Skeletal muscle tissue (tissue), 4 donors: ENCODE measurements around the gene ANK3. TPM values are rescaled to one million over a fixed set of nuclear protein-coding genes. Genes with fewer than 3 reads are reported as not detected.

ENCODE experiments used
- H3K27ac ChIP-seq: one replicate; pipeline ENCODE4 v1.7.0; 2013; ENCODE audit warnings: mild to moderate bottlenecking, low read depth, low read length, inconsistent platforms
- H3K27me3 ChIP-seq, 3 donors: one replicate each; pipeline ENCODE4 v1.7.0; 2013; ENCODE audit warnings: low read length in 3 of 3; ENCODE audit not compliant: control insufficient read depth in 3 of 3, insufficient read depth in 3 of 3
- H3K36me3 ChIP-seq, 3 donors: one replicate each; pipeline ENCODE4 v1.7.0; 2013; ENCODE audit warnings: low read length in 3 of 3; ENCODE audit not compliant: control insufficient read depth in 3 of 3, insufficient read depth in 3 of 3
- H3K4me1 ChIP-seq, 3 donors: one replicate each; pipeline ENCODE4 v1.7.0; 2013; ENCODE audit warnings: low read length in 3 of 3, mild to moderate bottlenecking in 3 of 3; ENCODE audit not compliant: control insufficient read depth in 3 of 3, insufficient read depth in 3 of 3
- H3K4me3 ChIP-seq, 3 donors: one replicate each; pipeline ENCODE4 v1.7.0; 2013; ENCODE audit warnings: low read length in 3 of 3
- H3K9ac ChIP-seq, 3 donors: one replicate each; pipeline ENCODE4 v1.7.0; 2013; ENCODE audit warnings: low read length in 3 of 3, mild to moderate bottlenecking in 3 of 3, moderate library complexity in 2 of 3, low read depth in 1 of 3
- H3K9me3 ChIP-seq, 3 donors: one replicate each; pipeline ENCODE4 v1.7.0; 2013; ENCODE audit warnings: low read length in 3 of 3; ENCODE audit not compliant: control insufficient read depth in 3 of 3
- total RNA-seq: library from RNA; depleted of rRNA; stranded (reverse); fragments of >200 nt; gene quantifications from one replicate; pipeline ENCODE4 v1.2.3, GENCODE V29; 2014
- donor health status: Osteomylitis.

The ANK3 gene
- total RNA-seq, 1 donor from 2014 or later, result 110 TPM

DNA sequence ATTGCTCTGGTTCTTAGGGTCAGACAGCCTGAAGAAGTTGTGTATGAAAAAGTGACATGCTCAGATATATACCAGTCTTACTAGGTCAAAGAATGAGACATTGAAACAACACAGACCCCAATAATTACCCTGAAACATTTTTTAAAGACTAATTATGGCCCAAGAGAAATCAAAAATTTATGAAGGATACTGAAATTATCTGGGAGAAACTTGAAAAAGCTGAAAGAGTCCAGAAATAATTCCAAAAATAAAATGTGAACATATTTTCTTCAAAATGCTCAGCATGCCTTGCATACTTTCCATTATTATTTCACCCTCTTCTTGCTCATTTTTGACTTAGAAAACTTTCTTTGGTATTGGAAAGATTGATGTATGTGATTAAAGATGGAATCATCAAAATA, 284.4 kb downstream of the ANK3 start:
- H3K27ac ChIP-seq, result no peak overlapping the region
- H3K27me3 ChIP-seq, result no peaks in the 10 kb centered on the region
- H3K36me3 ChIP-seq, result peaks cover 3 to 24% (median 6%) of the 10 kb centered on the region in 3 donors
- no peak overlapping the region for H3K9ac ChIP-seq
- H3K4me3 ChIP-seq, result no peak overlapping the region
- H3K9me3 ChIP-seq, result no peaks in the 10 kb centered on the region
- no peaks in the 10 kb centered on the region for H3K4me1 ChIP-seq

DNA sequence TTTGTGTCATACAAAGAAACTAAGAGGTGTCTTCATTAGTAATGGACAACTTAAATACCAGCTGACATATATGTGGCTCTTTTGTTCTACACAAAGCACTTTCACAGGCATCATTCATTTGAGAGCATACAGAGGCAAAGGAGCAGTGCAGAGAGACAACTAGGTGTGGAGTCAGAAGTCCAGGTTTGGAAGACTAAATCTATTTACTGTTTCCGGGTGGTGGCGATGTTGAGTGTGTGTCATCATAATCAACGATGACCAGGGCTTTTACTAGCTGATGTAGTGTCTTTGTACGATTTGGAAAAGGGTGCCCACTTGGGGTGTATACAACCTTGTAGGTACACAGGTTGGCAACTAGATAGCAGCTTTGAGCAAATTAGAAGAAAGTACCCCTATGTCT, 287.9 kb downstream of the ANK3 start:
- no peak overlapping the region for H3K4me3 ChIP-seq
- H3K9me3 ChIP-seq, result no peaks in the 10 kb centered on the region
- H3K36me3 ChIP-seq, result peaks cover 0 to 15% (median 3%) of the 10 kb centered on the region in 3 donors
- no peaks in the 10 kb centered on the region for H3K4me1 ChIP-seq
- no peak overlapping the region for H3K27ac ChIP-seq
- H3K9ac ChIP-seq, result no peak overlapping the region
- no peaks in the 10 kb centered on the region for H3K27me3 ChIP-seq

DNA sequence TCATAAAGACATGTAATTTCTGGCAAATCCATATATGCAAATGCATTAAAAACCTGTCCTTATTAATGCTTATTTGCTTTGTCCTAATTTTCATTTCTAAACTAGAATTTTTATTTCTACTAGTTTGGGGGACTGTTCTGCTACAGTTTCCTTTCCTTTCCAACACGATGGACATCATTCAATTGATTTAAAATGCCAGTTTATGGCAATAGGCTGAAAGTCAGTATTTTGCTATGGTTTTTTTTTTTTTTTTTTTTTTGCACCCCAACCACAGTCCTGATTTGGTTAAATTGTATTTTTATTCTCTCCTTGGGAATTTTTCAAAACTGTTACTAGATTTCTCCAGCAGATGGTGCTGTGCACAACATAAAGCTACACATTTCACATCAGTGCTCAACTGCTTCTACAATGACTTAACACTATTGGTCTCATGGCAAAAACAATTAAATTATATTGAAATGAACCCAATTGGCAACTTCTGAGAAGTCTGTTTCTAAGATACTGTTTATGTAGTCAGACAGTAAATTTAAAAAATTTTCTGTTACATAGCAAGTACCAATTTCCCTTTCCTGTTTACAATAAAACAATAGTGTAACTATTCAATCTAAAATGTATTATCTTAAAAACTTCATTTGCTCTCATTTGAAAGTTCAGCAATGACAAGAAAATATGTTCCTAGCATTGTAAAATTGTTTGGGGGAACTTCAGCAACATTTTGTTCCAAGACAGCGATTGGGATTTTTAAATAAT, 289.5 kb downstream of the ANK3 start:
- Histone ChIP-seq H3K27me3 (no peaks in the 10 kb centered on the region), H3K27ac (no peak overlapping the region), H3K9ac (no peak overlapping the region), H3K4me1 (no peaks in the 10 kb centered on the region), H3K36me3 (peaks cover 0 to 13% (median 3%) of the 10 kb centered on the region in 3 donors), H3K9me3 (no peaks in the 10 kb centered on the region), H3K4me3 (no peak overlapping the region)

DNA sequence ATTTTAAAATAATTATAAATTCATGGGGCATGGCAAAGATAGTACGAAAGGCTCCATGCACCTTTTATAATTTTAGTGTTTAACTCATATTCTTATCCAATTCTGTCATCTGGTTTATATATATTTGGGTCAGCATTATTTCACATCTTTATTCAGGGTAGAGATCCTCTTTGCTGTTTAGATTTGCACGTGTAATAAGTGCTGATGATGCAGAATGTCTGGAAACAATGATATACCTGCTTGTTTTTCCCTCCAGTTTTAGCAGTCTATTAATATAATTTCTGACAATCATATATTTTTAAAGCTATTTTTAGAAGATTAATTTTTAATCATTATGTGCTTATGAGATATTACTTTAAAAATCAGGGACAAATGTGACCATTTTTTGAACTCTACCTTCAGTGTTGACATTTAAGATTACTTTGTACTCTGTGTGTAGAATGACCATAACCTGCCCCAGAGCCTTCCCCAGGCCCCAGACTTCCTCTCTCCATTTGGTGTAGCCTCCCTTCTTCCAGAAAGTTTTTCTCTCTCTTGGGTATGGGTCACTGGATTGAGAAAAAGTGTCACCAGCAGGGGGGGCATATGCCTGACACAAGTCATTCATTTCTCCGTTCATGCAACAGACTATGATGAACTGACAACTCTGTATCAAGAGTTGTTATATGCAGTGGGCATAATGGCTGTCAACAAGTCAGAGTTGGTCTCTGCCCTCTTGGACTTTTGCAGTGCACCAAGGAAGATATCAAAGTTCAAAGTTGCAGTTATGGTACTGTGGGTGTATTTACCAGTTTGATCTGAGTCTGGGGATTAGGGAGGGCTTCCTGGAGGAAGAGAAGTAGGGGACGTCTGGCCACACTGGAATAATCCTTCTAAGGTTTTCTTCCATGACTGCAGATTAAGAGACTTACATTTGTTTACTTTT, 290.7 kb downstream of the ANK3 start:
- no peak overlapping the region for H3K27ac ChIP-seq
- no peak overlapping the region for H3K9ac ChIP-seq
- no peaks in the 10 kb centered on the region for H3K9me3 ChIP-seq
- no peak overlapping the region for H3K4me3 ChIP-seq
- H3K4me1 ChIP-seq, result no peaks in the 10 kb centered on the region
- peaks cover 0 to 6% (median 0%) of the 10 kb centered on the region in 3 donors for H3K36me3 ChIP-seq
- no peaks in the 10 kb centered on the region for H3K27me3 ChIP-seq

DNA sequence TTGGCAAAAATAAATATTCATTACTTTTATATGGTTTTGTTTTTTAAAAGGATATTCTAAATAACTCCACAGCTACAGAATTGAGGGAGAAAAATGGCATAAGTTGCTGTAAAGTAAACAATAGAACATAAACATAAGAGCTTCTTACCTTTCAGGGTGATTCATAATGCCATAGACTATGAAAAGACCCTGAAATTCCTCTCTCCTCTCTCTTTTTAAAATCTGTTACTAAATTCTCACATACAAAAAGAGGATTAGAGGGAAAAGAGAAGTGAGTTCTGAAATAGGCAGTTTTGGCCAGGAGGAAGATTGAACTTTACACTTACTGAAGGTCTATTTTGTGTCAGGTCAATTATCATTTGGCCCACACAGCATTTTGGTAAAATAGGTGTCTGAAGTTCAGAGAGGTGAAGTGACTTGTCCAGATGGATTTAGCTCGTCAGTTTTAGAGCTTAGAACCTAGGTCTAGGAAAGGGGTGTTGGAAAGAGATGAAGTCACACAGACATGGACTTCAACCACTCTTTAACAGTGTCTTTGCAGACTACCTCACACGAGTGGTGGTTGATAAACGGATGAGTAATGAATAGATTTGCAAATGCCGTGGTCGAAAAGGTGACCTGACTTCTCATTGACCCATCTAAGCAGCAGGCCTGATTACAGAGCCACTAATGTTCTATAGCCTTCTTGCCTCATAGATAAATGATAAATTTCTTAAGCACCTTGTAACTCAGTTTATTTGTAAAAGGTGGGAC, 292.7 kb downstream of the ANK3 start:
- H3K4me1 ChIP-seq, result no peaks in the 10 kb centered on the region
- peaks cover 0 to 3% (median 0%) of the 10 kb centered on the region in 3 donors for H3K36me3 ChIP-seq
- H3K4me3 ChIP-seq, result no peak overlapping the region
- H3K9me3 ChIP-seq, result no peaks in the 10 kb centered on the region
- no peak overlapping the region for H3K9ac ChIP-seq
- no peaks in the 10 kb centered on the region for H3K27me3 ChIP-seq
- no peak overlapping the region for H3K27ac ChIP-seq

DNA sequence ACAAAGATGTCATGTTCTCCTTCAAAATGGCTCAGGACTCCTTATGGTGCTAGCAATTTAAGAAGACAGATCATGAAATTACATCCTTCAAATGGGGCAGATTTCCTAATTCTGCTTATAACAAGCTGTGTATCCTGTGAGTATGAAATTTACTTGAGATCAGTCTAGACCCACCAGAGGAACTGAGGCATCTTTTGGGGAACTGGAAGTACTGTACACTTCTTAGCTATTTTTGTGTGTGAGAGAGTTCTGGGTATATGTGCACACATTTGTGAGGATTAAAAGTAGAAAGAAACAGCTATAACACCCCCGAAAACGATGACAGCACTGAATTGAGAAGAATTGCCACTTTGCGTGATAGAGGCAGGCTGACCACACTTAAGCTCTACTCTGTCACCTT, 296.4 kb downstream of the ANK3 start:
- H3K4me3 ChIP-seq, result no peak overlapping the region

DNA sequence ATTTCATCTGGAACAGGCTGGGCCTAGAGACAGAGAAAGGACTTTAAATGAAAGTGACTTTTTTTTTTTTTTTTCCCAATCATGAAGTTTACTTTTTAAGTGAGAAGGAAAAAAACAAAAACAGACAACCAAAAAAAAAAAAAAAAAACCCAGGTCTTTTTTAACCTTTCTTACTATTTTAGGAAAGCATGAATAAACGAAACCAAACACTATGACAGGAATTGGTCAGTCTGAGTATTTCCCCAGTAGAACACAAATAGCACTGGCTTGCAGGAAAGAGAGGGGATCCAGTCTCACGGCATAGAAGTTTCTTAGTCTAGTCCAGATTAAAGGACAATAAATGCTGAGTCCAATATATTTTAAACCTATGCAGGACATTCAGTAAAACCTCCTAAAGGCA, 302.8 kb downstream of the ANK3 start:
- Histone ChIP-seq H3K4me3 (no peak overlapping the region), H3K27me3 (no peaks in the 10 kb centered on the region), H3K36me3 (peaks cover 4 to 28% (median 14%) of the 10 kb centered on the region in 3 donors), H3K4me1 (no peaks in the 10 kb centered on the region), H3K9me3 (no peaks in the 10 kb centered on the region), H3K27ac (no peak overlapping the region), H3K9ac (no peak overlapping the region)

More for the DNA sequence above, 296.4 kb downstream of the ANK3 start:
- Histone ChIP-seq H3K9ac (no peak overlapping the region), H3K27me3 (no peaks in the 10 kb centered on the region), H3K27ac (no peak overlapping the region), H3K4me1 (no peaks in the 10 kb centered on the region), H3K36me3 (no peaks in the 10 kb centered on the region), H3K9me3 (no peaks in the 10 kb centered on the region)

DNA sequence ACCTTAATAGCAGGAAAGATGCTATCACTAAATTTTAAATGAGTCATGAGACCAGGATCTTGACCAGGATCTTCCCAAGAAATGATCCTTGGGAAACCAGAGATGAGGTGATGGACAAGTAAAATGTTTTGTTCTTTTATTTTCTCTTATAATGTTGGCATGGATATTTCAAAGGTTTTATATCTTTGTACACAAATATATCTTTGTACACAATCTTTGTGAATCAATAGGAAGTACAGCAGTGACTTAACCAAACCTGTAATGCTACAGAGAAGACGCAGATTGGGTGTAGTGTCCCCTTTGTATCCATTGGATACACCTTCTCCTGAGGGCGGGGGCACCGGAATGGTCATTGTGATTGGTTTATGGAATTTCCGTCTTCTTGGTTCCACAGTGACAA, 303.3 kb downstream of the ANK3 start:
- Histone ChIP-seq H3K27me3 (no peaks in the 10 kb centered on the region), H3K9me3 (no peaks in the 10 kb centered on the region), H3K36me3 (peaks cover 4 to 28% (median 14%) of the 10 kb centered on the region in 3 donors), H3K4me1 (no peaks in the 10 kb centered on the region), H3K27ac (no peak overlapping the region), H3K4me3 (no peak overlapping the region), H3K9ac (no peak overlapping the region)

DNA sequence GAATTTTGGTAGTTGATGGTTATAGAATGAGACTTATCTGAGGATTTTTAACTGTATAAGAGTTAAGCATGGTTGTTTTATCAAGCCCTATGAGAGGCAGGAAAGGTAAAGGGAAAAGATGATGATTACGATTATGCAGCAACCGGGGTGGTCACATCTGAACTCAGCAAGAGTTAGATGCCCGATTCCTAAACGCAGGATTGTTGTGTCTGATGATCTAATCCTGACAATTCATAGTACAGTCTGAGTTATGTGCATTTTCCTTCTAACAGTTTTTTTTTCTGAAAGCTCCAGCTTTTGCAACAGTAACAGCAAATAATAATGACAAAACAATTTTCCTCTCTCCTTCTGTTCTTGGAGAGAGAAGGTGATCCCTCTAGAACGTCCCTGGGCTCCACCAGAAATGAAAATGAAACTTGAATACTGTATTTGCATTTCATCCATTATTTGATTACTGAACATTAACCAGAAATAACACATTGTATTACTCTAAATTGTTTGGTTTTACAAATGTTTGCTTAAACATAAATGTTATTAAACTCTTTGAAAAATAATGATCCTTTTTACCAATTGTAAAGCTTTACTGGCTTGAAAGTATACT, 306.8 kb downstream of the ANK3 start:
- no peak overlapping the region for H3K9ac ChIP-seq
- H3K9me3 ChIP-seq, result no peaks in the 10 kb centered on the region
- H3K4me3 ChIP-seq, result no peak overlapping the region
- H3K4me1 ChIP-seq, result no peaks in the 10 kb centered on the region
- no peak overlapping the region for H3K27ac ChIP-seq
- peaks cover under 1 to 42% (median 24%) of the 10 kb centered on the region in 3 donors for H3K36me3 ChIP-seq
- no peaks in the 10 kb centered on the region for H3K27me3 ChIP-seq
